H1 (cell line): ENCODE data around the gene TSPEAR. TPM values are rescaled to one million over a fixed set of nuclear protein-coding genes. Genes with fewer than 3 reads are reported as not detected.
A peak's percentile ranks its signal among the peaks of the same experiment; 100 is the strongest.

ENCODE experiments used
- CTCF ChIA-PET: fragments of 300-600 bp; sonication (Branson Sonifier 250); formaldehyde crosslinking; loops from one replicate; lab custom pipeline; 2021; ENCODE audit not compliant: partially characterized antibody; lab: Charles Lee
- POLR2A ChIA-PET: fragments of 300-600 bp; sonication (Branson Sonifier 250); formaldehyde crosslinking; loops from one replicate; lab custom pipeline; 2021; ENCODE audit warnings: inconsistent platforms; ENCODE audit not compliant: partially characterized antibody; lab: Charles Lee
- DNase-seq, 2 experiments: peaks; one replicate each; pipeline versions ENCODE4 v3.0.0 to v3.0.0-alpha.2; 2010 to 2022; ENCODE audit warnings: low spot score in 2 of 2, low read depth in 1 of 2, mixed read lengths in 1 of 2
- FAIRE-seq: peaks from 2 replicates; lab custom pipeline; 2011; peaks lifted over from hg19 to GRCh38; lab: Jason Lieb, UNC
- H2AFZ ChIP-seq: 2 replicates; pipeline ENCODE4 v1.8.1; 2012; ENCODE audit warnings: low read length, inconsistent platforms
- H2AK5ac ChIP-seq: 2 replicates; pipeline ENCODE4 v1.6.1; 2013; ENCODE audit warnings: low read depth, low read length
- H2BK120ac ChIP-seq: replicated peaks from 2 replicates; pipeline ENCODE3; 2013; ENCODE audit warnings: low read depth, low read length, inconsistent platforms
- H2BK12ac ChIP-seq: 2 replicates; pipeline ENCODE4 v1.6.1; 2013; ENCODE audit warnings: low read depth, low read length
- H2BK15ac ChIP-seq: 2 replicates; pipeline ENCODE4 v1.6.1; 2013; ENCODE audit warnings: low read length
- H2BK20ac ChIP-seq: 2 replicates; pipeline ENCODE4 v1.6.1; 2013; ENCODE audit warnings: low read length
- H2BK5ac ChIP-seq: 2 replicates; pipeline ENCODE4 v1.6.1; 2013; ENCODE audit warnings: low read depth, low read length
- H3K14ac ChIP-seq: 2 replicates; pipeline ENCODE4 v1.6.1; 2013; ENCODE audit warnings: inconsistent platforms; ENCODE audit not compliant: insufficient read length
- H3K18ac ChIP-seq: 2 replicates; pipeline ENCODE4 v1.6.1; 2013; ENCODE audit warnings: low read length; ENCODE audit errors: extremely low read depth
- H3K23ac ChIP-seq: 2 replicates; pipeline ENCODE4 v1.6.1; 2013; ENCODE audit warnings: inconsistent platforms; ENCODE audit not compliant: insufficient read length
- H3K23me2 ChIP-seq: 2 replicates; pipeline ENCODE4 v1.6.1; 2013; ENCODE audit warnings: low read depth, low read length
- H3K27ac ChIP-seq: 2 replicates; pipeline ENCODE4 v1.6.1; 2011; ENCODE audit warnings: low read depth, low read length, inconsistent platforms
- H3K27me3 ChIP-seq, 4 experiments: replicated peaks in 1 of 4; 1 replicate in 1 of 4; 2 replicates in 3 of 4; pipeline versions ENCODE4 v1.6.1 to v1.8.1; 2011 to 2013; ENCODE audit warnings: low read length in 3 of 4, mild to moderate bottlenecking in 3 of 4, inconsistent platforms in 2 of 4, mixed read lengths in 2 of 4, moderate library complexity in 1 of 4; ENCODE audit not compliant: control insufficient read depth in 3 of 4, insufficient read depth in 3 of 4; ENCODE audit errors: extremely low read depth in 1 of 4
- H3K36me3 ChIP-seq, 4 experiments: 2 replicates each; pipeline versions ENCODE4 v1.6.1 to v1.8.1; 2011 to 2013; ENCODE audit warnings: mild to moderate bottlenecking in 4 of 4, low read length in 3 of 4, moderate library complexity in 2 of 4, control low read depth in 1 of 4, inconsistent platforms in 1 of 4; ENCODE audit not compliant: insufficient read depth in 4 of 4, control insufficient read depth in 2 of 4
- H3K4ac ChIP-seq: replicated peaks from 2 replicates; pipeline ENCODE3; 2013; ENCODE audit warnings: low read length, low read depth, mixed read lengths, inconsistent platforms; ENCODE audit not compliant: insufficient read length
- H3K4me1 ChIP-seq, 4 experiments: replicated peaks in 1 of 4; 1 replicate in 1 of 4; 2 replicates in 3 of 4; pipeline versions ENCODE4 v1.6.1 to v1.8.1; 2011 to 2013; ENCODE audit warnings: low read length in 3 of 4, inconsistent platforms in 2 of 4, mixed read lengths in 1 of 4; ENCODE audit not compliant: insufficient read depth in 4 of 4, control insufficient read depth in 3 of 4
- H3K4me2 ChIP-seq, 2 experiments: 2 replicates each; pipeline versions ENCODE4 v1.6.1 to v1.8.1; 2011 to 2013; ENCODE audit warnings: low read depth in 2 of 2, low read length in 2 of 2, control low read depth in 1 of 2, inconsistent platforms in 1 of 2, mild to moderate bottlenecking in 1 of 2; ENCODE audit not compliant: insufficient read depth in 1 of 2
- H3K4me3 ChIP-seq, 4 experiments: fragments of 200-600, 300-600 bp in 1 of 4; sonication (generic), shearing (Covaris generic), sonication (Bioruptor Twin) in 1 of 4; 2 replicates each; pipeline versions ENCODE4 v1.5.1 to v1.8.1; 2011 to 2016; ENCODE audit warnings: low read length in 4 of 4, low read depth in 3 of 4, control low read depth in 2 of 4, inconsistent platforms in 2 of 4, mild to moderate bottlenecking in 2 of 4, mixed read lengths in 1 of 4, moderate library complexity in 1 of 4; ENCODE audit not compliant: insufficient read depth in 2 of 4; ENCODE audit errors: extremely low read depth in 1 of 4
- H3K56ac ChIP-seq: replicated peaks from 2 replicates; pipeline ENCODE3; 2013; ENCODE audit warnings: low read depth, mild to moderate bottlenecking, mixed read lengths, low read length, inconsistent platforms; ENCODE audit not compliant: insufficient read length
- H3K79me1 ChIP-seq: 2 replicates; pipeline ENCODE4 v1.6.1; 2013; ENCODE audit warnings: low read depth, low read length, control low read depth
- H3K79me2 ChIP-seq, 2 experiments: 2 replicates each; pipeline versions ENCODE4 v1.6.1 to v1.8.1; 2012 to 2013; ENCODE audit warnings: low read length in 2 of 2, mild to moderate bottlenecking in 2 of 2, inconsistent platforms in 1 of 2; ENCODE audit not compliant: insufficient read depth in 2 of 2, control insufficient read depth in 1 of 2
- H3K9ac ChIP-seq, 4 experiments: replicated peaks in 1 of 4; 1 replicate in 1 of 4; 2 replicates in 3 of 4; pipeline versions ENCODE4 v1.6.1 to v1.8.1; 2011 to 2013; ENCODE audit warnings: low read depth in 3 of 4, low read length in 3 of 4, control low read depth in 2 of 4, mild to moderate bottlenecking in 2 of 4, moderate library complexity in 2 of 4, inconsistent platforms in 1 of 4; ENCODE audit errors: extremely low read depth in 1 of 4
- H3K9me3 ChIP-seq, 2 experiments: 2 replicates each; pipeline versions ENCODE4 v1.6.1 to v1.8.1; 2012 to 2013; ENCODE audit warnings: mild to moderate bottlenecking in 2 of 2, moderate library complexity in 2 of 2, control low read depth in 1 of 2, inconsistent platforms in 1 of 2, low read depth in 1 of 2, low read length in 1 of 2, mixed read lengths in 1 of 2; ENCODE audit not compliant: insufficient read depth in 2 of 2
- H4K20me1 ChIP-seq, 2 experiments: replicated peaks in 1 of 2; 2 replicates each; pipeline versions ENCODE3 to v1.8.1; 2011 to 2013; ENCODE audit warnings: inconsistent platforms in 2 of 2, low read length in 2 of 2, mild to moderate bottlenecking in 1 of 2; ENCODE audit not compliant: insufficient read depth in 2 of 2, control insufficient read depth in 1 of 2
- H4K5ac ChIP-seq: 2 replicates; pipeline ENCODE4 v1.6.1; 2013; ENCODE audit warnings: low read length, low read depth, mixed read lengths, inconsistent platforms; ENCODE audit not compliant: insufficient read length
- H4K8ac ChIP-seq: 2 replicates; pipeline ENCODE4 v1.8.0; 2013; ENCODE audit warnings: mild to moderate bottlenecking, moderate library complexity, low read length, inconsistent platforms; ENCODE audit not compliant: insufficient read depth; ENCODE audit errors: extremely low read depth
- H4K91ac ChIP-seq: replicated peaks from 2 replicates; pipeline ENCODE3; 2013; ENCODE audit warnings: low read length, mixed read lengths, inconsistent platforms; ENCODE audit not compliant: insufficient read length
- MAX ChIP-seq: IDR thresholded peaks from 2 replicates; pipeline ENCODE4 v1.6.1; 2012; ENCODE audit warnings: inconsistent platforms
- RXRA ChIP-seq: IDR thresholded peaks from 2 replicates; pipeline ENCODE4 v1.6.1; 2011; ENCODE audit warnings: low read depth, mild to moderate bottlenecking, low read length, moderate library complexity; ENCODE audit not compliant: insufficient read depth
- TAF1 ChIP-seq: IDR thresholded peaks from 2 replicates; pipeline ENCODE4 v1.6.1; 2011; ENCODE audit warnings: mild to moderate bottlenecking, low read depth, low read length
- USF2 ChIP-seq: IDR thresholded peaks from 2 replicates; pipeline ENCODE4 v1.6.1; 2011; ENCODE audit warnings: low read length, improper control_type of control experiment
- WGBS, 2 experiments: shearing (Covaris generic) in 1 of 2; methylation state at CpG; one replicate each; pipeline versions ENCODE4 v1.1.6 to v1.1.7; 2013 to 2015; ENCODE audit warnings: low lambda C conversion rate in 2 of 2, mixed read lengths in 2 of 2, inconsistent platforms in 1 of 2, low coverage in 1 of 2, missing lambda C conversion rate in 1 of 2; ENCODE audit not compliant: insufficient replicate concordance in 2 of 2, insufficient coverage in 1 of 2, insufficient read length in 1 of 2; ENCODE audit errors: extremely low coverage in 1 of 2, missing lambda C conversion rate in 1 of 2; 5-methylcytosine and 5-hydroxymethylcytosine counted together
- polyA plus RNA-seq, 7 experiments: library from polyadenylated mRNA; depleted of rRNA in 3 of 7; stranded (reverse) in 5 of 7; unstranded in 2 of 7; fragments of >200 nt in 5 of 7; fragments of 200-250 nt in 2 of 7; gene quantifications; 1 replicate in 5 of 7; 2 replicates in 1 of 7; 4 replicates in 1 of 7; pipeline versions ENCODE4 v1.2.1 to v1.2.3, GENCODE V29; 2011 to 2013; ENCODE audit warnings: missing spikeins in 2 of 7, mixed read lengths in 2 of 7
- total RNA-seq: library from RNA; stranded (reverse); fragmentation: NEBNext Ultra II Directional; extraction: Animal tissue kit (Norgen Biotek cat#: 25700); gene quantifications from 2 replicates; pipeline ENCODE4 v1.2.1, GENCODE V29; 2021

TSPEAR gene
- total and polyA plus RNA-seq, 2 of the 8 experiments (the other 6 are each of a cell fraction or from before 2014, with no cell fraction given), result 0.58 to 0.89 TPM

GRCh38 chr21:44497703-44498126 is 213.7 kb downstream of the TSPEAR start:
- peak; percentile 49; the same call in 1 of the 2 replicates for TF ChIP-seq MAX
- no peak for TF ChIP-seq TAF1
- TF ChIP-seq RXRA, result no peak
- TF ChIP-seq USF2, result peak; percentile 49; the same call in 1 of the 2 replicates
- TF ChIP-seq, all 59 proteins: peak for 2
- no peaks in the 10 kb centered on the region; the same call in 1 of the 2 replicates for H3K79me1 ChIP-seq
- H4K91ac ChIP-seq, result no peak overlapping the region
- H2AFZ ChIP-seq, result no peak overlapping the region
- no peak overlapping the region for H2BK20ac ChIP-seq
- no peak overlapping the region for H3K4ac ChIP-seq
- no peak overlapping the region for H3K9ac ChIP-seq
- H3K23me2 ChIP-seq, result 0 out of 2 replicates have a peak, but pooled peaks cover 2% of the 10 kb centered on the region
- H3K36me3 ChIP-seq, result peaks cover 0 to 8% (median 4%) of the 10 kb centered on the region in 4 experiments; a peak in 1 of 8 replicates
- no peak overlapping the region for H3K56ac ChIP-seq
- ChIA-PET CTCF (interaction anchor here (0.8 to 3.0 kb wide), 3 partner anchors 8 to 14 kb away, joined by 3 to 12 read pairs (median 6); no protein-coding TSS in a partner anchor), POLR2A (interaction anchor here (4.4 kb wide), 1 partner anchor 12 kb away, joined by 14 read pairs; no protein-coding TSS in a partner anchor)
- 83% methylated on average over 6 of the region's 6 CpGs; no CpG with 5 or more reads in 1 of the 2 experiments for whole genome bisulfite sequencing, 2 experiments
- peaks cover 0 to 21% (median 8%) of the 10 kb centered on the region in 4 experiments; a peak in 5 of 7 replicates for H3K4me1 ChIP-seq
- no peak overlapping the region for H4K5ac ChIP-seq
- no peak overlapping the region for H3K14ac ChIP-seq
- H2BK120ac ChIP-seq, result no peak overlapping the region
- no peak overlapping the region; the same call in 1 of the 2 replicates for H2BK5ac ChIP-seq
- H2AK5ac ChIP-seq, result no peak overlapping the region
- no peak overlapping the region for H2BK12ac ChIP-seq
- H3K23ac ChIP-seq, result no peak overlapping the region
- FAIRE-seq (no peak), DNase-seq (no peak)
- no peak overlapping the region for H4K8ac ChIP-seq
- H3K18ac ChIP-seq, result peak overlapping the region; percentile 63; the same call in 1 of the 2 replicates
- H3K4me3 ChIP-seq, result no peak overlapping the region
- H3K27me3 ChIP-seq, result no peaks in the 10 kb centered on the region; a peak in 1 of 7 replicates
- 0 out of 4 replicates have a peak, but pooled peaks cover 0 to 8% of the 10 kb centered on the region in 2 experiments for H3K79me2 ChIP-seq
- no peak overlapping the region for H3K27ac ChIP-seq
- no peaks in the 10 kb centered on the region for H4K20me1 ChIP-seq
- H3K4me2 ChIP-seq, result no peak overlapping the region
- peaks cover 3 to 5% of the 10 kb centered on the region in 2 experiments; a peak in 1 of 4 replicates for H3K9me3 ChIP-seq
- no peak overlapping the region for H2BK15ac ChIP-seq
